Breast epithelium (tissue), 3 donors: ENCODE results near the gene DDR1.

Experiments
- POLR2A ChIP-seq: fragments of 450-650 bp; IDR thresholded peaks from one replicate; pipeline ENCODE4 v1.6.1; 2016; ENCODE audit warnings: antibody characterized with exemption, mild to moderate bottlenecking, moderate library complexity
- TF ChIP-seq, protein P1 (sequence below), 3 donors: fragments of 450-650 bp; IDR thresholded peaks; one replicate each; pipeline ENCODE4 v1.5.1; 2016 to 2017; ENCODE audit warnings: antibody characterized with exemption in 3 of 3, mild to moderate bottlenecking in 3 of 3, moderate library complexity in 3 of 3

DNA sequence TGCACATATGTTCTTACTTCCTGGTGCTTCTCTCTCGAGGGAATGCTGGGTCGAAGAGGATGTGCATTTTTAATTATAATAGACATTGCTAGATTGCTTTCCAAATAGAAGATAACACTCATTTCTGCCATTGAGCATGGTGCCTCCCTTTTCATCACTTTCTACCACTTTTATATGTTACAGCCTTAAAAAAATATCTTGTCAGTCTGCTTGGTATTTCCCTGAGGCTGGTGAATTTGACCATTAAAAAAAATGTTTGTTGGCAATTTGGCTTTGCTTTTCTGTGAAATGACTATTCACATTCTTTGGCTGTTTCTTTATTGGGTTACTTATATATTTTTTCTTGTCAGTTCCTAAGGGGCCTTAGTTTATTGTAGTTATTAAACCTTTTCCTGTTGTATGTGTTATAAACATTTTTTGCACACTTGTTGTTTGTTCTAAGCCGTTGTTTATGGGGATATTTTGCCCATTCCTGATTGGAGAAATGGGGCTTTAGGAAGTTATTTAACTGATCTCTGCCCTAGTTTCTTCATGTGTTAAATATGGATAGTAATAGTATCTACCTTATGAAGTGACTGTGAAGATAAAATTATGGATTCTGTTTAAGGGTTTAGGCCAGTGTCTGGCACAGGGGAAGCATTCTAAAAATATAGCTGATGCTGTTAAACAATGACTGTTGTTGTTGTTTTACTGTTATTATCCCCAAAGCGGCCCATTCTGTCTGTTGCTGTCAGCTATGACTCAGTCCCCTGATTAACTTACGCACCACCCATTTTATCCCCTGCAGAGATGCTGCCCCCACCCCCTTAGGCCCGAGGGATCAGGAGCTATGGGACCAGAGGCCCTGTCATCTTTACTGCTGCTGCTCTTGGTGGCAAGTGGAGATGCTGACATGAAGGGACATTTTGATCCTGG is 3.8 kb downstream of the DDR1 start:
- no peak for TF ChIP-seq POLR2A
- TF ChIP-seq, protein P1, sequence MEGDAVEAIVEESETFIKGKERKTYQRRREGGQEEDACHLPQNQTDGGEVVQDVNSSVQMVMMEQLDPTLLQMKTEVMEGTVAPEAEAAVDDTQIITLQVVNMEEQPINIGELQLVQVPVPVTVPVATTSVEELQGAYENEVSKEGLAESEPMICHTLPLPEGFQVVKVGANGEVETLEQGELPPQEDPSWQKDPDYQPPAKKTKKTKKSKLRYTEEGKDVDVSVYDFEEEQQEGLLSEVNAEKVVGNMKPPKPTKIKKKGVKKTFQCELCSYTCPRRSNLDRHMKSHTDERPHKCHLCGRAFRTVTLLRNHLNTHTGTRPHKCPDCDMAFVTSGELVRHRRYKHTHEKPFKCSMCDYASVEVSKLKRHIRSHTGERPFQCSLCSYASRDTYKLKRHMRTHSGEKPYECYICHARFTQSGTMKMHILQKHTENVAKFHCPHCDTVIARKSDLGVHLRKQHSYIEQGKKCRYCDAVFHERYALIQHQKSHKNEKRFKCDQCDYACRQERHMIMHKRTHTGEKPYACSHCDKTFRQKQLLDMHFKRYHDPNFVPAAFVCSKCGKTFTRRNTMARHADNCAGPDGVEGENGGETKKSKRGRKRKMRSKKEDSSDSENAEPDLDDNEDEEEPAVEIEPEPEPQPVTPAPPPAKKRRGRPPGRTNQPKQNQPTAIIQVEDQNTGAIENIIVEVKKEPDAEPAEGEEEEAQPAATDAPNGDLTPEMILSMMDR (IDR thresholded peaks at IDR 0.05), result no peak
